OCI-LY3 (cell line): ENCODE measurements around the gene AFDN.

Experiments used
- H2AFZ ChIP-seq: fragments of 200-600, 300-600 bp; shearing (Covaris generic); 2 replicates; pipeline ENCODE4 v1.6.0; 2014; ENCODE audit warnings: antibody characterized with exemption, low read depth, low read length
- H3K27ac ChIP-seq: fragments of 200-600, 300-600 bp; sonication (generic); 2 replicates; pipeline ENCODE4 v1.5.1; 2014; ENCODE audit warnings: mild to moderate bottlenecking, low read length, moderate library complexity, mixed read lengths
- H3K27me3 ChIP-seq: fragments of 200-600, 300-600 bp; sonication (generic); 2 replicates; pipeline ENCODE4 v1.6.1; 2014; ENCODE audit warnings: low read depth, low read length, mixed read lengths
- H3K36me3 ChIP-seq: fragments of 200-600, 300-600 bp; sonication (generic); replicated peaks from 2 replicates; pipeline ENCODE3; 2014; ENCODE audit warnings: low read depth, low read length, mixed read lengths
- H3K4me1 ChIP-seq: fragments of 300-600, 200-600 bp; sonication (generic); 2 replicates; pipeline ENCODE4 v1.6.1; 2014; ENCODE audit warnings: low read length, mixed read lengths
- H3K4me2 ChIP-seq: fragments of 200-600, 300-600 bp; sonication (generic); 2 replicates; pipeline ENCODE4 v1.6.1; 2014; ENCODE audit warnings: low read length, mixed read lengths
- H3K4me3 ChIP-seq: fragments of 300-600, 200-600 bp; sonication (generic); 2 replicates; pipeline ENCODE4 v1.5.1; 2014; ENCODE audit warnings: antibody characterized with exemption, mild to moderate bottlenecking, low read length, moderate library complexity
- H3K79me2 ChIP-seq: fragments of 300-600, 200-600 bp; shearing (Covaris generic); 2 replicates; pipeline ENCODE4 v1.6.1; 2014; ENCODE audit warnings: mild to moderate bottlenecking, low read length, mixed read lengths
- H3K9ac ChIP-seq: fragments of 300-600, 200-600 bp; shearing (Covaris generic); 2 replicates; pipeline ENCODE4 v1.6.0; 2014; ENCODE audit warnings: mild to moderate bottlenecking, low read length, moderate library complexity
- H3K9me3 ChIP-seq: fragments of 200-600, 300-600 bp; shearing (Covaris generic); 2 replicates; pipeline ENCODE4 v1.6.1; 2014; ENCODE audit warnings: low read length, mixed read lengths; ENCODE audit not compliant: insufficient read depth
- H4K20me1 ChIP-seq: fragments of 200-600, 300-600 bp; sonication (generic); 2 replicates; pipeline ENCODE4 v1.6.1; 2016; ENCODE audit warnings: low read length, mixed read lengths; ENCODE audit not compliant: insufficient read depth
- CTCF ChIP-seq: fragments of 200-600, 300-600 bp; sonication (generic); IDR thresholded peaks from 2 replicates; pipeline ENCODE4 v1.5.1; 2014; ENCODE audit warnings: antibody characterized with exemption, low read length, low read depth
- EZH2phosphoT487 ChIP-seq: fragments of 200-600 bp; shearing (Covaris generic); IDR thresholded peaks from 2 replicates; pipeline ENCODE4 v1.6.1; 2018; ENCODE audit warnings: antibody characterized with exemption, mixed run types, low read depth

Gene AFDN

GRCh38 chr6:167925026-167925425, 98.3 kb downstream of the AFDN start:
- H3K36me3 ChIP-seq: peaks cover 19% of the 10 kb centered on the region
- no peak overlapping the region for H3K4me3 ChIP-seq
- H3K27ac ChIP-seq: no peak overlapping the region
- H3K9me3 ChIP-seq: no peaks in the 10 kb centered on the region
- H4K20me1 ChIP-seq: no peaks in the 10 kb centered on the region; the same call in 1 of the 2 replicates
- H2AFZ ChIP-seq: no peak overlapping the region
- no peaks in the 10 kb centered on the region for H3K27me3 ChIP-seq
- H3K79me2 ChIP-seq: no peaks in the 10 kb centered on the region
- H3K4me1 ChIP-seq: no peaks in the 10 kb centered on the region
- H3K9ac ChIP-seq: no peak overlapping the region
- H3K4me2 ChIP-seq: no peak overlapping the region
- TF ChIP-seq CTCF: no peak
- no peak for TF ChIP-seq EZH2phosphoT487

GRCh38 chr6:167927246-167927645, 100.5 kb downstream of the AFDN start:
- Histone ChIP-seq H3K79me2 (no peaks in the 10 kb centered on the region), H3K9me3 (no peaks in the 10 kb centered on the region), H3K4me3 (no peak overlapping the region), H3K9ac (no peak overlapping the region), H2AFZ (no peak overlapping the region), H3K27me3 (no peaks in the 10 kb centered on the region), H3K4me1 (peaks cover 9% of the 10 kb centered on the region), H4K20me1 (no peaks in the 10 kb centered on the region; the same call in none of the 2 replicates), H3K4me2 (no peak overlapping the region), H3K36me3 (peaks cover 21% of the 10 kb centered on the region), H3K27ac (no peak overlapping the region)
- TF ChIP-seq EZH2phosphoT487 (no peak), CTCF (no peak)

GRCh38 chr6:167928111-167928510, 101.4 kb downstream of the AFDN start:
- H3K79me2 ChIP-seq: peaks cover 4% of the 10 kb centered on the region; the same call in 1 of the 2 replicates
- H3K27me3 ChIP-seq: no peaks in the 10 kb centered on the region
- TF ChIP-seq CTCF (no peak), EZH2phosphoT487 (no peak)
- no peak overlapping the region for H3K27ac ChIP-seq
- H3K9ac ChIP-seq: no peak overlapping the region
- peaks cover 24% of the 10 kb centered on the region for H3K36me3 ChIP-seq
- H3K9me3 ChIP-seq: no peaks in the 10 kb centered on the region
- H3K4me2 ChIP-seq: no peak overlapping the region
- no peak overlapping the region for H3K4me3 ChIP-seq
- H4K20me1 ChIP-seq: no peaks in the 10 kb centered on the region; the same call in none of the 2 replicates
- H2AFZ ChIP-seq: no peak overlapping the region
- H3K4me1 ChIP-seq: peaks cover 17% of the 10 kb centered on the region

GRCh38 chr6:167930295-167930694, 103.6 kb downstream of the AFDN start:
- no peaks in the 10 kb centered on the region for H3K9me3 ChIP-seq
- no peak overlapping the region for H3K4me2 ChIP-seq
- peaks cover 4% of the 10 kb centered on the region for H3K79me2 ChIP-seq
- H3K36me3 ChIP-seq: peaks cover 13% of the 10 kb centered on the region
- H3K9ac ChIP-seq: no peak overlapping the region
- peaks cover 3% of the 10 kb centered on the region for H4K20me1 ChIP-seq
- H2AFZ ChIP-seq: no peak overlapping the region
- H3K4me1 ChIP-seq: peaks cover 21% of the 10 kb centered on the region
- no peak overlapping the region for H3K27ac ChIP-seq
- no peak overlapping the region for H3K4me3 ChIP-seq
- TF ChIP-seq CTCF: no peak
- TF ChIP-seq EZH2phosphoT487: no peak
- no peaks in the 10 kb centered on the region for H3K27me3 ChIP-seq
